Esophagus muscularis mucosa (tissue), 4 donors: ENCODE measurements around the gene IL23A. TPM values are rescaled to one million over a fixed set of nuclear protein-coding genes. Genes with fewer than 3 reads are reported as not detected.
A peak's percentile ranks its signal among the peaks of the same experiment; 100 is the strongest.

Source experiments
- DNase-seq: peaks from one replicate; pipeline ENCODE4 v3.0.0-alpha.2; 2017; ENCODE audit errors: extremely low spot score
- H3K27ac ChIP-seq, 4 donors: fragments of 200-600 bp; sonication (generic); replicated peaks in 1 of 4; 1 replicate in 3 of 4; 2 replicates in 1 of 4; pipeline ENCODE4 v1.5.1; 2016 to 2019; ENCODE audit warnings: mild to moderate bottlenecking in 1 of 4
- H3K27me3 ChIP-seq, 4 donors: fragments of 200-600 bp; sonication (generic); one replicate each; pipeline versions ENCODE4 v1.5.1 to v1.6.0; 2016 to 2019
- H3K36me3 ChIP-seq, 4 donors: fragments of 200-600 bp; sonication (generic); one replicate each; pipeline ENCODE4 v1.5.1; 2016 to 2019
- H3K4me1 ChIP-seq, 4 donors: fragments of 200-600 bp; sonication (generic); one replicate each; pipeline ENCODE4 v1.5.1; 2016 to 2019
- H3K4me3 ChIP-seq, 4 donors: fragments of 200-600 bp; sonication (generic); 1 replicate in 2 of 4; 2 replicates in 2 of 4; pipeline ENCODE4 v1.5.1; 2016 to 2019; ENCODE audit warnings: mild to moderate bottlenecking in 4 of 4, moderate library complexity in 1 of 4
- H3K9me3 ChIP-seq, 4 donors: fragments of 200-600 bp; sonication (generic); 1 replicate in 3 of 4; 2 replicates in 1 of 4; pipeline ENCODE4 v1.5.1; 2016 to 2019
- CTCF ChIP-seq, 3 experiments: fragments of 200-600 bp in 2 of 3; fragments of 450-650 bp in 1 of 3; sonication (generic) in 2 of 3; IDR thresholded peaks; one replicate each; pipeline ENCODE4 v1.5.1; 2017 to 2019; ENCODE audit warnings: antibody characterized with exemption in 3 of 3, mild to moderate bottlenecking in 2 of 3, moderate library complexity in 1 of 3
- EP300 ChIP-seq: sonication (generic); formaldehyde crosslinking; IDR thresholded peaks from one replicate; pipeline ENCODE4 v1.6.1; 2017; ENCODE audit warnings: antibody characterized with exemption
- POLR2A ChIP-seq: fragments of 450-650 bp; IDR thresholded peaks from one replicate; pipeline ENCODE4 v1.6.1; 2017; ENCODE audit warnings: antibody characterized with exemption, moderate library complexity, mild to moderate bottlenecking, low read depth
- POLR2AphosphoS5 ChIP-seq, 2 donors: sonication (generic); formaldehyde crosslinking; IDR thresholded peaks; one replicate each; pipeline ENCODE4 v1.6.1; 2017; ENCODE audit warnings: antibody characterized with exemption in 2 of 2
- WGBS: methylation state at CpG from one replicate; pipeline ENCODE4 v1.1.5; 2018; 5-methylcytosine and 5-hydroxymethylcytosine counted together
- intact Hi-C: fragments of 100-400 bp; cut with DNase I; formaldehyde crosslinking; loops from one replicate; pipeline ENCODE4 v1.15.1; 2023
- total RNA-seq, 4 donors: library from RNA; depleted of rRNA; stranded (reverse); fragments of >200 nt; gene quantifications; one replicate each; pipeline versions ENCODE4 v1.1.0 to v1.2.1, GENCODE V29; 2016

Gene IL23A
- total RNA-seq, 4 donors from 2014 or later = not detected

GRCh38 chr12:56311003-56311402, 27.7 kb upstream of the IL23A start:
- no peak overlapping the region for H3K4me3 ChIP-seq
- no peaks in the 10 kb centered on the region for H3K9me3 ChIP-seq
- intact Hi-C loops = no loop called here
- 93% methylated on average over 12 of the region's 12 CpGs for WGBS
- TF ChIP-seq POLR2AphosphoS5 (IDR thresholded peaks at IDR 0.05) = no peak
- no peak for TF ChIP-seq CTCF (IDR thresholded peaks at IDR 0.05)
- TF ChIP-seq POLR2A = no peak
- TF ChIP-seq EP300 = no peak
- H3K27me3 ChIP-seq = no peaks in the 10 kb centered on the region
- no peak for DNase-seq
- peaks cover 9 to 14% (median 11%) of the 10 kb centered on the region in 4 donors for H3K4me1 ChIP-seq
- H3K27ac ChIP-seq = no peak overlapping the region
- peaks cover 5 to 79% (median 63%) of the 10 kb centered on the region in 4 donors for H3K36me3 ChIP-seq

GRCh38 chr12:56315249-56315621, 23.4 kb upstream of the IL23A start:
- peaks cover 9 to 22% (median 17%) of the 10 kb centered on the region in 4 donors for H3K4me1 ChIP-seq
- H3K36me3 ChIP-seq = peaks cover 24 to 64% (median 56%) of the 10 kb centered on the region in 4 donors
- H3K27ac ChIP-seq = peak overlapping the region; percentile 89 to 96 (median 93)
- no peak for DNase-seq
- H3K27me3 ChIP-seq = no peaks in the 10 kb centered on the region
- peak overlapping the region; percentile 65 to 98 (median 84) for H3K4me3 ChIP-seq
- WGBS = 1% methylated on average over 11 of the region's 11 CpGs
- TF ChIP-seq POLR2AphosphoS5 (IDR thresholded peaks at IDR 0.05) (no peak), CTCF (IDR thresholded peaks at IDR 0.05) (no peak), EP300 (no peak), POLR2A (no peak)
- H3K9me3 ChIP-seq = no peaks in the 10 kb centered on the region
- intact Hi-C loops = no loop called here

- intact Hi-C loops = no loop called here
- Histone ChIP-seq H3K27me3 (no peaks in the 10 kb centered on the region), H3K36me3 (peaks cover 24 to 64% (median 55%) of the 10 kb centered on the region in 4 donors), H3K4me1 (peaks cover 9 to 22% (median 17%) of the 10 kb centered on the region in 4 donors), H3K27ac (peak within 1 kb of the TSS; percentile 89 to 96 (median 93)), H3K4me3 (peak within 1 kb of the TSS; percentile 65 to 98 (median 84)), H3K9me3 (no peaks in the 10 kb centered on the region)
- DNase-seq = peak; percentile 99
- TF ChIP-seq CTCF (IDR thresholded peaks at IDR 0.05) (peak in 2 of 3 experiments; percentile 5 to 13), POLR2AphosphoS5 (IDR thresholded peaks at IDR 0.05) (peak; percentile 82 to 91), POLR2A (peak; percentile 11), EP300 (no peak)
- WGBS = 0% methylated on average over 33 of the region's 62 CpGs
Observed at GRCh38 chr12:56315622-56316473, 22.8 kb upstream of the IL23A start, which contains the start of gene CNPY2. Gene CNPY2 (minus strand): TSS chr12:56315988. CDS start chr12:56315217, 771 bp downstream.

GRCh38 chr12:56317675-56318074, 21.0 kb upstream of the IL23A start:
- intact Hi-C loops = no loop called here
- H3K4me1 ChIP-seq = peaks cover 9 to 22% (median 17%) of the 10 kb centered on the region in 4 donors
- no peaks in the 10 kb centered on the region for H3K27me3 ChIP-seq
- TF ChIP-seq EP300 (no peak), POLR2AphosphoS5 (IDR thresholded peaks at IDR 0.05) (no peak), POLR2A (no peak), CTCF (IDR thresholded peaks at IDR 0.05) (no peak)
- H3K9me3 ChIP-seq = no peaks in the 10 kb centered on the region
- no peak overlapping the region for H3K4me3 ChIP-seq
- no peak overlapping the region for H3K27ac ChIP-seq
- 93% methylated on average over 3 of the region's 3 CpGs for WGBS
- peaks cover 28 to 65% (median 61%) of the 10 kb centered on the region in 4 donors for H3K36me3 ChIP-seq
- no peak for DNase-seq
